Measurements from ENCODE around the gene JPT2.

Gene JPT2

GRCh38 chr16:1667271-1667670 lies 10.8 kb upstream of the JPT2 start:
- no peaks in the 10 kb centered on the region for H3K4me1 ChIP-seq (ENCODE audit: control insufficient read depth, insufficient read depth, low read length)
- DNase-seq (ENCODE audit: low read depth): no peak
- no peak overlapping the region for H3K9ac ChIP-seq (ENCODE audit: low read length)
- H3K4me3 ChIP-seq (ENCODE audit: low read length): no peak overlapping the region
- H3K9me3 ChIP-seq (ENCODE audit: control insufficient read depth, low read length): no peaks in the 10 kb centered on the region
- no peaks in the 10 kb centered on the region for H3K27me3 ChIP-seq (replicated peaks; ENCODE audit: control insufficient read depth, insufficient read depth, low read length)
- H3K36me3 ChIP-seq (ENCODE audit: control insufficient read depth, insufficient read depth, low read length, severe bottlenecking): peaks cover 95% of the 10 kb centered on the region

GRCh38 chr16:1667916-1668315 lies 10.2 kb upstream of the JPT2 start:
- Histone ChIP-seq H3K9me3 (ENCODE audit: control insufficient read depth, low read length) (no peaks in the 10 kb centered on the region), H3K36me3 (ENCODE audit: control insufficient read depth, insufficient read depth, low read length, severe bottlenecking) (peaks cover 95% of the 10 kb centered on the region), H3K4me3 (ENCODE audit: low read length) (no peak overlapping the region), H3K9ac (ENCODE audit: low read length) (no peak overlapping the region), H3K4me1 (ENCODE audit: control insufficient read depth, insufficient read depth, low read length) (no peaks in the 10 kb centered on the region), H3K27me3 (replicated peaks; ENCODE audit: control insufficient read depth, insufficient read depth, low read length) (no peaks in the 10 kb centered on the region)
- no peak for DNase-seq (ENCODE audit: low read depth)

GRCh38 chr16:1668612-1669319 lies 9.3 kb upstream of the JPT2 start:
- Histone ChIP-seq H3K27me3 (replicated peaks; ENCODE audit: control insufficient read depth, insufficient read depth, low read length) (no peaks in the 10 kb centered on the region), H3K4me1 (ENCODE audit: control insufficient read depth, insufficient read depth, low read length) (no peaks in the 10 kb centered on the region), H3K36me3 (ENCODE audit: control insufficient read depth, insufficient read depth, low read length, severe bottlenecking) (peaks cover 95% of the 10 kb centered on the region), H3K9me3 (ENCODE audit: control insufficient read depth, low read length) (no peaks in the 10 kb centered on the region), H3K4me3 (ENCODE audit: low read length) (no peak overlapping the region), H3K9ac (ENCODE audit: low read length) (no peak overlapping the region)
- DNase-seq (ENCODE audit: low read depth): no peak

- no peak overlapping the region for H3K9ac ChIP-seq (ENCODE audit: low read length)
- H3K9me3 ChIP-seq (ENCODE audit: control insufficient read depth, low read length): no peaks in the 10 kb centered on the region
- H3K36me3 ChIP-seq (ENCODE audit: control insufficient read depth, insufficient read depth, low read length, severe bottlenecking): peaks cover 95% of the 10 kb centered on the region
- no peaks in the 10 kb centered on the region for H3K4me1 ChIP-seq (ENCODE audit: control insufficient read depth, insufficient read depth, low read length)
- no peaks in the 10 kb centered on the region for H3K27me3 ChIP-seq (replicated peaks; ENCODE audit: control insufficient read depth, insufficient read depth, low read length)
- H3K4me3 ChIP-seq (ENCODE audit: low read length): no peak overlapping the region
- no peak for DNase-seq (ENCODE audit: low read depth)
These were observed 8.4 kb upstream of the JPT2 start for GRCh38 chr16:1669698-1670097.

GRCh38 chr16:1670371-1670770 lies 7.7 kb upstream of the JPT2 start:
- no peak overlapping the region for H3K4me3 ChIP-seq (ENCODE audit: low read length)
- no peaks in the 10 kb centered on the region for H3K9me3 ChIP-seq (ENCODE audit: control insufficient read depth, low read length)
- peaks cover 95% of the 10 kb centered on the region for H3K36me3 ChIP-seq (ENCODE audit: control insufficient read depth, insufficient read depth, low read length, severe bottlenecking)
- H3K4me1 ChIP-seq (ENCODE audit: control insufficient read depth, insufficient read depth, low read length): no peaks in the 10 kb centered on the region
- H3K9ac ChIP-seq (ENCODE audit: low read length): no peak overlapping the region
- DNase-seq (ENCODE audit: low read depth): no peak
- no peaks in the 10 kb centered on the region for H3K27me3 ChIP-seq (replicated peaks; ENCODE audit: control insufficient read depth, insufficient read depth, low read length)

- Histone ChIP-seq H3K9me3 (ENCODE audit: control insufficient read depth, low read length) (no peaks in the 10 kb centered on the region), H3K4me3 (ENCODE audit: low read length) (no peak overlapping the region), H3K36me3 (ENCODE audit: control insufficient read depth, insufficient read depth, low read length, severe bottlenecking) (peaks cover 95% of the 10 kb centered on the region), H3K27me3 (replicated peaks; ENCODE audit: control insufficient read depth, insufficient read depth, low read length) (no peaks in the 10 kb centered on the region), H3K4me1 (ENCODE audit: control insufficient read depth, insufficient read depth, low read length) (no peaks in the 10 kb centered on the region), H3K9ac (ENCODE audit: low read length) (no peak overlapping the region)
- no peak for DNase-seq (ENCODE audit: low read depth)
These were observed 7.2 kb upstream of the JPT2 start for GRCh38 chr16:1670866-1671265.

GRCh38 chr16:1673424-1674151 lies 4.5 kb upstream of the JPT2 start:
- Histone ChIP-seq H3K4me1 (ENCODE audit: control insufficient read depth, insufficient read depth, low read length) (no peaks in the 10 kb centered on the region), H3K9ac (ENCODE audit: low read length) (no peak overlapping the region), H3K4me3 (ENCODE audit: low read length) (no peak overlapping the region), H3K9me3 (ENCODE audit: control insufficient read depth, low read length) (no peaks in the 10 kb centered on the region), H3K27me3 (replicated peaks; ENCODE audit: control insufficient read depth, insufficient read depth, low read length) (no peaks in the 10 kb centered on the region), H3K36me3 (ENCODE audit: control insufficient read depth, insufficient read depth, low read length, severe bottlenecking) (peaks cover 71% of the 10 kb centered on the region)
- no peak for DNase-seq (ENCODE audit: low read depth)

GRCh38 chr16:1674306-1674705 lies 3.8 kb upstream of the JPT2 start:
- Histone ChIP-seq H3K27me3 (replicated peaks; ENCODE audit: control insufficient read depth, insufficient read depth, low read length) (no peaks in the 10 kb centered on the region), H3K4me3 (ENCODE audit: low read length) (no peak overlapping the region), H3K9me3 (ENCODE audit: control insufficient read depth, low read length) (no peaks in the 10 kb centered on the region), H3K4me1 (ENCODE audit: control insufficient read depth, insufficient read depth, low read length) (peaks cover 6% of the 10 kb centered on the region), H3K36me3 (ENCODE audit: control insufficient read depth, insufficient read depth, low read length, severe bottlenecking) (peaks cover 64% of the 10 kb centered on the region), H3K9ac (ENCODE audit: low read length) (no peak overlapping the region)
- no peak for DNase-seq (ENCODE audit: low read depth)

GRCh38 chr16:1674751-1675664 lies 3.1 kb upstream of the JPT2 start:
- no peaks in the 10 kb centered on the region for H3K27me3 ChIP-seq (replicated peaks; ENCODE audit: control insufficient read depth, insufficient read depth, low read length)
- H3K4me1 ChIP-seq (ENCODE audit: control insufficient read depth, insufficient read depth, low read length): peaks cover 6% of the 10 kb centered on the region
- H3K4me3 ChIP-seq (ENCODE audit: low read length): no peak overlapping the region
- H3K9me3 ChIP-seq (ENCODE audit: control insufficient read depth, low read length): no peaks in the 10 kb centered on the region
- peak; percentile 38 for DNase-seq (ENCODE audit: low read depth)
- peaks cover 59% of the 10 kb centered on the region for H3K36me3 ChIP-seq (ENCODE audit: control insufficient read depth, insufficient read depth, low read length, severe bottlenecking)
- no peak overlapping the region for H3K9ac ChIP-seq (ENCODE audit: low read length)

GRCh38 chr16:1676661-1677060 lies 1.4 kb upstream of the JPT2 start:
- H3K4me3 ChIP-seq (ENCODE audit: low read length): no peak overlapping the region
- no peak overlapping the region for H3K9ac ChIP-seq (ENCODE audit: low read length)
- no peaks in the 10 kb centered on the region for H3K9me3 ChIP-seq (ENCODE audit: control insufficient read depth, low read length)
- H3K36me3 ChIP-seq (ENCODE audit: control insufficient read depth, insufficient read depth, low read length, severe bottlenecking): peaks cover 45% of the 10 kb centered on the region
- H3K27me3 ChIP-seq (replicated peaks; ENCODE audit: control insufficient read depth, insufficient read depth, low read length): no peaks in the 10 kb centered on the region
- no peak for DNase-seq (ENCODE audit: low read depth)
- peaks cover 6% of the 10 kb centered on the region for H3K4me1 ChIP-seq (ENCODE audit: control insufficient read depth, insufficient read depth, low read length)

- DNase-seq (ENCODE audit: low read depth): no peak
- Histone ChIP-seq H3K4me1 (ENCODE audit: control insufficient read depth, insufficient read depth, low read length) (peaks cover 6% of the 10 kb centered on the region), H3K4me3 (ENCODE audit: low read length) (no peak overlapping the region), H3K27me3 (replicated peaks; ENCODE audit: control insufficient read depth, insufficient read depth, low read length) (no peaks in the 10 kb centered on the region), H3K9ac (ENCODE audit: low read length) (no peak overlapping the region), H3K36me3 (ENCODE audit: control insufficient read depth, insufficient read depth, low read length, severe bottlenecking) (peaks cover 39% of the 10 kb centered on the region), H3K9me3 (ENCODE audit: control insufficient read depth, low read length) (no peaks in the 10 kb centered on the region)
These were observed 740 bp upstream of the JPT2 start for GRCh38 chr16:1677339-1677738.
